Measurements from ENCODE around the gene NAT8L. TPM values are rescaled to one million over a fixed set of nuclear protein-coding genes. Genes with fewer than 3 reads are reported as not detected.

Gene NAT8L
- polyA plus RNA-seq, 1 donor from 2014 or later = 12.6 TPM

GRCh38 chr4:2089222-2089621, 30.1 kb downstream of the NAT8L start:
- H3K4me3 ChIP-seq (ENCODE audit: low read length) = no peak overlapping the region
- no peaks in the 10 kb centered on the region for H4K20me1 ChIP-seq (ENCODE audit: insufficient read depth)
- H3K4me2 ChIP-seq (ENCODE audit: low read length) = no peak overlapping the region
- no peak overlapping the region for H3K9ac ChIP-seq (ENCODE audit: low read length)
- no peaks in the 10 kb centered on the region for H3F3A ChIP-seq (ENCODE audit: insufficient read depth, low read length, poor library complexity, severe bottlenecking)
- no peak overlapping the region for H2AFZ ChIP-seq (ENCODE audit: low read depth, low read length)
- H3K9me2 ChIP-seq (ENCODE audit: insufficient read depth, low read length) = no peaks in the 10 kb centered on the region
- no peaks in the 10 kb centered on the region for H3K9me3 ChIP-seq (ENCODE audit: low read length)
- H3K79me2 ChIP-seq (replicated peaks; ENCODE audit: insufficient read depth, low read length) = no peaks in the 10 kb centered on the region
- no peaks in the 10 kb centered on the region for H3K36me3 ChIP-seq (ENCODE audit: insufficient read depth, low read length)
- no peaks in the 10 kb centered on the region for H3K27me3 ChIP-seq (ENCODE audit: insufficient read depth, low read depth, low read length)
- no peak for TF ChIP-seq REST (IDR thresholded peaks at IDR 0.05; ENCODE audit: borderline replicate concordance)
- TF ChIP-seq SMC3 (conservative IDR thresholded peaks at IDR 0.05; ENCODE audit: poor library complexity) = no peak
- TF ChIP-seq EZH2 (IDR thresholded peaks at IDR 0.05; ENCODE audit: borderline replicate concordance, insufficient read depth, low read length, poor library complexity, severe bottlenecking) = no peak
- TF ChIP-seq RAD21 (conservative IDR thresholded peaks at IDR 0.05) = no peak
- TF ChIP-seq EP300 (conservative IDR thresholded peaks at IDR 0.05; ENCODE audit: poor library complexity, severe bottlenecking) = no peak
- no peak for TF ChIP-seq POLR2AphosphoS5 (IDR thresholded peaks at IDR 0.05)
- no peak for TF ChIP-seq MXI1 (conservative IDR thresholded peaks at IDR 0.05; ENCODE audit: poor library complexity, severe bottlenecking)
- TF ChIP-seq CTCF (IDR thresholded peaks at IDR 0.05; ENCODE audit: poor library complexity, severe bottlenecking) = no peak
- TF ChIP-seq TAF1 (IDR thresholded peaks at IDR 0.05; ENCODE audit: low read depth) = no peak
- H3K27ac ChIP-seq (ENCODE audit: low read length) = no peak overlapping the region

GRCh38 chr4:2090642-2091041, 31.5 kb downstream of the NAT8L start:
- TF ChIP-seq SMC3 (conservative IDR thresholded peaks at IDR 0.05; ENCODE audit: poor library complexity) (no peak), REST (IDR thresholded peaks at IDR 0.05; ENCODE audit: borderline replicate concordance) (no peak), EP300 (conservative IDR thresholded peaks at IDR 0.05; ENCODE audit: poor library complexity, severe bottlenecking) (no peak), POLR2AphosphoS5 (IDR thresholded peaks at IDR 0.05) (no peak), CTCF (IDR thresholded peaks at IDR 0.05; ENCODE audit: poor library complexity, severe bottlenecking) (no peak), TAF1 (IDR thresholded peaks at IDR 0.05; ENCODE audit: low read depth) (no peak), EZH2 (IDR thresholded peaks at IDR 0.05; ENCODE audit: borderline replicate concordance, insufficient read depth, low read length, poor library complexity, severe bottlenecking) (no peak), RAD21 (conservative IDR thresholded peaks at IDR 0.05) (no peak), MXI1 (conservative IDR thresholded peaks at IDR 0.05; ENCODE audit: poor library complexity, severe bottlenecking) (no peak)
- Histone ChIP-seq H3K9me2 (ENCODE audit: insufficient read depth, low read length) (no peaks in the 10 kb centered on the region), H3K27ac (ENCODE audit: low read length) (no peak overlapping the region), H4K20me1 (ENCODE audit: insufficient read depth) (no peaks in the 10 kb centered on the region), H3K4me2 (ENCODE audit: low read length) (no peak overlapping the region), H3F3A (ENCODE audit: insufficient read depth, low read length, poor library complexity, severe bottlenecking) (no peaks in the 10 kb centered on the region), H3K36me3 (ENCODE audit: insufficient read depth, low read length) (no peaks in the 10 kb centered on the region), H3K9me3 (ENCODE audit: low read length) (no peaks in the 10 kb centered on the region), H3K79me2 (replicated peaks; ENCODE audit: insufficient read depth, low read length) (no peaks in the 10 kb centered on the region), H3K9ac (ENCODE audit: low read length) (no peak overlapping the region), H2AFZ (ENCODE audit: low read depth, low read length) (no peak overlapping the region), H3K27me3 (ENCODE audit: insufficient read depth, low read depth, low read length) (no peaks in the 10 kb centered on the region), H3K4me3 (ENCODE audit: low read length) (no peak overlapping the region)

Measured in neural cell (in vitro differentiated cells).